Measurements from ENCODE around the gene AHSG. TPM values are rescaled to one million over a fixed set of nuclear protein-coding genes. Genes with fewer than 3 reads are reported as not detected.

The AHSG gene
- total RNA-seq, 1 experiment from 2014 or later = not detected

DNA sequence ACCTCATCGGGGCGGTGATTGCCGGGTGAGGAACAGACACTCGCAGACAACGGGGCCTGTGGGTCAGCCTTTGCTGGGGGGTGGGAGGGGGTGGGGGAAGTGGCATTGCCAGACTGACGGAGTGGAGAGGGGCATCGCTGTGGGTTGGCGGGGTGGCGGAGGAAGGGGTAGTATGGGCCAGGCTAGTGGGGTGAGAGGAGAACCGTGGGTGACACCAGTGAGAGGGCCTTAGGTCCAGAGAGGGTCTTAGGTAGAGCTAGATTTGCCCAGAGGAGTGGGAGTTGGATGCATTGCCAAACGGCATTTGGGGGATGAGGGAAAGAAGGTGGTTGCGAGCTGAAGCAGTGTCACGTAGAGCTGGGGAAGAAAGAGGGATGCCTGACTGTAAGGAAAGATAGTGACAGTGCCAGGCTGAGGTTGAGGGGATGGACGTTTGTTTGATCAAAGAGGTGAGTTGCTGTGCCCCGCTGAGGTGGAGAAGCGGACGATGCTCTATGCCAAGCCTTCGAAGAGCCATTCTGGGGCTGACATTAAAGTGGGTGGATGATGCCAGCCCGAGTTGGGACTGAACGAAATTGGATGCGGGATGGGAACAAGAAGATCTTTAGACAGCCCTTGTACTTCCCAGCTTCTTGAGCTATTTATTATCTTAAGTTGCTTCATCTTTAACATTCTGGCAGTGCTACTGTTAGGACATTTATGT, 41.8 kb upstream of the AHSG start:
- H3K4me1 Mint-ChIP-seq (ENCODE audit: insufficient read depth, unreplicated experiment) = peaks cover 31% of the 10 kb centered on the region
- no TSS peak for BruUV-seq (replicated peaks)
- peak overlapping the region; percentile 97 for H3K27ac Mint-ChIP-seq (ENCODE audit: low read depth, unreplicated experiment)
- intact Hi-C loops (cut with micrococcal nuclease) = no loop called here
- POLR2A ChIA-PET = interaction anchor here (0.7 to 9.2 kb wide), 12 partner anchors 15 to 754 kb away, joined by 3 to 161 read pairs (median 9); partner anchors contain the start of genes EIF4A2 and RFC4
- no peak for DNase-seq (ENCODE audit: unreplicated experiment)
- H3K4me3 Mint-ChIP-seq (ENCODE audit: unreplicated experiment) = peak overlapping the region; percentile 79
- no peaks in the 10 kb centered on the region for H3K9me3 Mint-ChIP-seq (ENCODE audit: unreplicated experiment)
- peaks cover 47% of the 10 kb centered on the region for H3K36me3 Mint-ChIP-seq (ENCODE audit: insufficient read depth, unreplicated experiment)
- H3K27me3 Mint-ChIP-seq (ENCODE audit: insufficient read depth, unreplicated experiment) = no peaks in the 10 kb centered on the region
- CTCF ChIA-PET = interaction anchor here (0.6 to 4.3 kb wide), 7 partner anchors 17 to 783 kb away, joined by 3 to 46 read pairs (median 4); no protein-coding TSS in a partner anchor
- TF ChIP-seq, protein P1, sequence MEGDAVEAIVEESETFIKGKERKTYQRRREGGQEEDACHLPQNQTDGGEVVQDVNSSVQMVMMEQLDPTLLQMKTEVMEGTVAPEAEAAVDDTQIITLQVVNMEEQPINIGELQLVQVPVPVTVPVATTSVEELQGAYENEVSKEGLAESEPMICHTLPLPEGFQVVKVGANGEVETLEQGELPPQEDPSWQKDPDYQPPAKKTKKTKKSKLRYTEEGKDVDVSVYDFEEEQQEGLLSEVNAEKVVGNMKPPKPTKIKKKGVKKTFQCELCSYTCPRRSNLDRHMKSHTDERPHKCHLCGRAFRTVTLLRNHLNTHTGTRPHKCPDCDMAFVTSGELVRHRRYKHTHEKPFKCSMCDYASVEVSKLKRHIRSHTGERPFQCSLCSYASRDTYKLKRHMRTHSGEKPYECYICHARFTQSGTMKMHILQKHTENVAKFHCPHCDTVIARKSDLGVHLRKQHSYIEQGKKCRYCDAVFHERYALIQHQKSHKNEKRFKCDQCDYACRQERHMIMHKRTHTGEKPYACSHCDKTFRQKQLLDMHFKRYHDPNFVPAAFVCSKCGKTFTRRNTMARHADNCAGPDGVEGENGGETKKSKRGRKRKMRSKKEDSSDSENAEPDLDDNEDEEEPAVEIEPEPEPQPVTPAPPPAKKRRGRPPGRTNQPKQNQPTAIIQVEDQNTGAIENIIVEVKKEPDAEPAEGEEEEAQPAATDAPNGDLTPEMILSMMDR (IDR thresholded peaks at IDR 0.05; ENCODE audit: unreplicated experiment) = no peak

- Mint-ChIP-seq H3K9me3 (ENCODE audit: unreplicated experiment) (no peaks in the 10 kb centered on the region), H3K4me3 (ENCODE audit: unreplicated experiment) (peak overlapping the region; percentile 79), H3K27me3 (ENCODE audit: insufficient read depth, unreplicated experiment) (no peaks in the 10 kb centered on the region), H3K36me3 (ENCODE audit: insufficient read depth, unreplicated experiment) (peaks cover 52% of the 10 kb centered on the region), H3K4me1 (ENCODE audit: insufficient read depth, unreplicated experiment) (peaks cover 31% of the 10 kb centered on the region), H3K27ac (ENCODE audit: low read depth, unreplicated experiment) (peak overlapping the region; percentile 97)
- TF ChIP-seq, protein P1 (IDR thresholded peaks at IDR 0.05; ENCODE audit: unreplicated experiment) = no peak
- DNase-seq (ENCODE audit: unreplicated experiment) = no peak
- ChIA-PET POLR2A (interaction anchor here (0.7 to 9.2 kb wide), 6 partner anchors 14 to 625 kb away, joined by 3 to 161 read pairs (median 14); partner anchors contain the start of genes EIF4A2 and RFC4), CTCF (interaction anchor here (0.6 to 4.3 kb wide), 5 partner anchors 10 to 45 kb away, joined by 4 to 46 read pairs (median 4); no protein-coding TSS in a partner anchor)
- intact Hi-C loops (cut with micrococcal nuclease) = no loop called here
- BruUV-seq (replicated peaks) = no TSS peak
Observed at GRCh38 chr3:186571644-186572013, 41.2 kb upstream of the AHSG start.

DNA sequence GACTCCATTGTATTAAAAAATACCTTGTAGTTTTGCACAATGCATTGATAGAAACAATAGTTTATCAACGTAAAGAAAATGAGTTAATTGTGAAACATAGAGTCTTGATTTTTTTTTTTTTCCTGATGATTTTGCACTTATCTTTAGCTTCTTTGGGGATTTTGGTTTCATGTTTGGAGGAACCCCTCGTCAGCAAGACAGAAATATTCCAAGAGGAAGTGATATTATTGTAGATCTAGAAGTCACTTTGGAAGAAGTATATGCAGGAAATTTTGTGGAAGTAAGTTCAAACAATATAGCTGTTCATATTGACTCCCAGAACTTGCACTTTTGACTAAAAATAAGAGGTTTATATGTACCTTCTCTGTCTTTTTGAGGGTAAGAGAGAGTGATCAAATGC, 35.3 kb upstream of the AHSG start:
- H3K27ac Mint-ChIP-seq (ENCODE audit: low read depth, unreplicated experiment) = no peak overlapping the region
- ChIA-PET POLR2A (interaction anchor here (0.5 to 1.4 kb wide), 3 partner anchors 9 to 72 kb away, joined by 3 to 7 read pairs (median 3); partner anchors contain the start of gene TBCCD1), CTCF (interaction anchor here (0.6 to 1.3 kb wide), 2 partner anchors 244 to 529 kb away, joined by 4 read pairs; no protein-coding TSS in a partner anchor)
- intact Hi-C loops (cut with micrococcal nuclease) = no loop called here
- DNase-seq (ENCODE audit: unreplicated experiment) = no peak
- no TSS peak for BruUV-seq (replicated peaks)
- no peak overlapping the region for H3K4me3 Mint-ChIP-seq (ENCODE audit: unreplicated experiment)
- H3K4me1 Mint-ChIP-seq (ENCODE audit: insufficient read depth, unreplicated experiment) = peaks cover 6% of the 10 kb centered on the region
- no peaks in the 10 kb centered on the region for H3K9me3 Mint-ChIP-seq (ENCODE audit: unreplicated experiment)
- TF ChIP-seq, protein P1 (IDR thresholded peaks at IDR 0.05; ENCODE audit: unreplicated experiment) = no peak
- peaks cover 92% of the 10 kb centered on the region for H3K36me3 Mint-ChIP-seq (ENCODE audit: insufficient read depth, unreplicated experiment)
- H3K27me3 Mint-ChIP-seq (ENCODE audit: insufficient read depth, unreplicated experiment) = no peaks in the 10 kb centered on the region

DNA sequence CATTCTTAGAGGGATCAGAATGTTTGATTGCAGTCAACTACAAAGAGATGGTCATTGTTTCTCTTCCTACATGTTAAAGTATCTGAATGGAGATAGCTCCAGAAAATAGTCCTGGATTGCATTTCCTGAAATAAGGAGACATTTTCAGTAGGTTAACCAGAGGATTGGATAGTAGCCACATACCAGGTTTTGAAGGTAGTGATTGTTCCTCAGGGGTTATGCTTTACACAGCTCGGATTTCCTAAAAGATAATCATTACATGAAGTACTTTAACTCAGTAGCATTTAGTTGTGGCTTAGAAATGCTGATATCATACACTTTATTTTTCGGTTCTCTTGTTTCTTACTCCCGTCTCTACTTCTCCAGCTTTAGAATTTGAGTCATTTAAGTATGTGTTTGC, 32.1 kb upstream of the AHSG start:
- no peak for DNase-seq (ENCODE audit: unreplicated experiment)
- H3K27me3 Mint-ChIP-seq (ENCODE audit: insufficient read depth, unreplicated experiment) = no peaks in the 10 kb centered on the region
- no TSS peak for BruUV-seq (replicated peaks)
- no peak overlapping the region for H3K27ac Mint-ChIP-seq (ENCODE audit: low read depth, unreplicated experiment)
- H3K36me3 Mint-ChIP-seq (ENCODE audit: insufficient read depth, unreplicated experiment) = peaks cover 92% of the 10 kb centered on the region
- no peaks in the 10 kb centered on the region for H3K9me3 Mint-ChIP-seq (ENCODE audit: unreplicated experiment)
- H3K4me1 Mint-ChIP-seq (ENCODE audit: insufficient read depth, unreplicated experiment) = no peaks in the 10 kb centered on the region
- intact Hi-C loops (cut with micrococcal nuclease) = no loop called here
- H3K4me3 Mint-ChIP-seq (ENCODE audit: unreplicated experiment) = no peak overlapping the region
- TF ChIP-seq, protein P1 (IDR thresholded peaks at IDR 0.05; ENCODE audit: unreplicated experiment) = no peak
- ChIA-PET CTCF (interaction anchor here (0.5 to 2.2 kb wide), 5 partner anchors 9 to 666 kb away, joined by 3 to 6 read pairs (median 4); no protein-coding TSS in a partner anchor), POLR2A (interaction anchor here (0.6 to 14.3 kb wide), 3 partner anchors 11 to 645 kb away, joined by 3 to 161 read pairs (median 3); partner anchors contain the start of genes DNAJB11 and TBCCD1)

Measured in MCF 10A (cell line).